H1 (cell line): ENCODE results near the gene LRRC42. TPM values are rescaled to one million over a fixed set of nuclear protein-coding genes. Genes with fewer than 3 reads are reported as not detected.

Source experiments
- CHD1 ChIP-seq: IDR thresholded peaks from 2 replicates; pipeline ENCODE4 v1.6.1; 2012; ENCODE audit warnings: low read depth, low read length, improper control_type of control experiment
- FOSL1 ChIP-seq: IDR thresholded peaks from 2 replicates; pipeline ENCODE4 v1.6.1; 2011; ENCODE audit warnings: mild to moderate bottlenecking, low read depth, low read length, moderate library complexity; ENCODE audit not compliant: insufficient read depth
- HDAC2 ChIP-seq, 2 experiments: fragments of 300-600 bp in 1 of 2; sonication (generic) in 1 of 2; IDR thresholded peaks; 2 replicates each; pipeline ENCODE4 v1.6.1; 2011 to 2012; ENCODE audit warnings: low read depth in 2 of 2, low read length in 2 of 2, mild to moderate bottlenecking in 2 of 2, moderate library complexity in 2 of 2, borderline replicate concordance in 1 of 2, inconsistent platforms in 1 of 2
- KDM1A ChIP-seq: fragments of 200-600, 300-600 bp; sonication (generic); IDR thresholded peaks from 2 replicates; pipeline ENCODE4 v1.7.1; 2016; ENCODE audit warnings: mild to moderate bottlenecking, low read length, borderline replicate concordance
- SP1 ChIP-seq: IDR thresholded peaks from 2 replicates; pipeline ENCODE4 v1.6.1; 2011; ENCODE audit warnings: low read depth, low read length
- SP4 ChIP-seq: IDR thresholded peaks from 2 replicates; pipeline ENCODE4 v1.6.1; 2012; ENCODE audit warnings: low read length, inconsistent platforms
- TAF1 ChIP-seq: IDR thresholded peaks from 2 replicates; pipeline ENCODE4 v1.6.1; 2011; ENCODE audit warnings: mild to moderate bottlenecking, low read depth, low read length
- polyA plus RNA-seq, 7 experiments: library from polyadenylated mRNA; depleted of rRNA in 3 of 7; stranded (reverse) in 5 of 7; unstranded in 2 of 7; fragments of >200 nt in 5 of 7; fragments of 200-250 nt in 2 of 7; gene quantifications; 1 replicate in 5 of 7; 2 replicates in 1 of 7; 4 replicates in 1 of 7; pipeline versions ENCODE4 v1.2.1 to v1.2.3, GENCODE V29; 2011 to 2013; ENCODE audit warnings: missing spikeins in 2 of 7, mixed read lengths in 2 of 7
- total RNA-seq: library from RNA; stranded (reverse); fragmentation: NEBNext Ultra II Directional; extraction: Animal tissue kit (Norgen Biotek cat#: 25700); gene quantifications from 2 replicates; pipeline ENCODE4 v1.2.1, GENCODE V29; 2021
- TF ChIP-seq, protein P1 (sequence below): fragments of 300-600 bp; sonication (generic); IDR thresholded peaks from 2 replicates; pipeline ENCODE4 v1.7.1; 2012; ENCODE audit warnings: low read length, moderate library complexity, mild to moderate bottlenecking, inconsistent platforms; ENCODE audit not compliant: insufficient replicate concordance
- TF ChIP-seq, protein P2 (sequence below): IDR thresholded peaks from 2 replicates; pipeline ENCODE4 v1.6.1; 2012; ENCODE audit warnings: low read length, inconsistent platforms

LRRC42 gene
- total and polyA plus RNA-seq, 2 of the 8 experiments (the other 6 are each of a cell fraction or from before 2014, with no cell fraction given) = 38.2 to 54.1 TPM

DNA sequence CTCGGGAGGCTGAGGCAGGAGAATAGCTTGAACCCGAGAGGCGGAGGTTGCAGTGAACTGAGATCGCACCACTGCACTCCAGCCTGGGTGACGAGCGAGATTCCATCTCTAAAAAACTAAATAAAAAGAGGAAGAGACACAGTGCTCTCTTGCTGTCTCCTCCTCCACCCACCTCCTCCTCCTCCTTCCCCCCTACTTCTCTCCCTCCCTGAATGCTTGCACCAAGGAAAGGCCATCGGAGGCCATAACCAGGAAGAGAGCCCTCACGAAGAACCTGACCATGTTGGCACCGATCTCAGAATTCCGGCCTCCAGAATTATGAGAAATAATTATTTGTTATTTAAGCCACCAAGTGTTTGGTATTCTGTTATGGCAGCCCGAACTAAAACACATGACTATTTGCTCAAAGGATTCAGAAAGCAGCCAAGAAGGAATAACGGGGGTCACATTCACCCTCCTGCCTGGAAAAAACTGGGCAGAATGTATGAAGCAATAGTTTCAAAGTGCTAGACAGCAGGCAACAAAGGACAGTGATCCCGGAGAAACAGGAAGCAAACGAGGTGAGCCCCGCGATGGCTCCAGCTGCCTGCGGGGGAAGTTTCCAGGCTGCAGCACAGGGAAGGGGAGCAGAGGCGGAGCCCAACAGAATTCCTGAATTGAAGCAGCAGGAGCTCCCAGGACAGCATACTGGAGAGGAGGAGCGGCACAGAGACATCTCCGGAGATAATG is 36.0 kb downstream of the LRRC42 start (continued):
- TF ChIP-seq, protein P1, sequence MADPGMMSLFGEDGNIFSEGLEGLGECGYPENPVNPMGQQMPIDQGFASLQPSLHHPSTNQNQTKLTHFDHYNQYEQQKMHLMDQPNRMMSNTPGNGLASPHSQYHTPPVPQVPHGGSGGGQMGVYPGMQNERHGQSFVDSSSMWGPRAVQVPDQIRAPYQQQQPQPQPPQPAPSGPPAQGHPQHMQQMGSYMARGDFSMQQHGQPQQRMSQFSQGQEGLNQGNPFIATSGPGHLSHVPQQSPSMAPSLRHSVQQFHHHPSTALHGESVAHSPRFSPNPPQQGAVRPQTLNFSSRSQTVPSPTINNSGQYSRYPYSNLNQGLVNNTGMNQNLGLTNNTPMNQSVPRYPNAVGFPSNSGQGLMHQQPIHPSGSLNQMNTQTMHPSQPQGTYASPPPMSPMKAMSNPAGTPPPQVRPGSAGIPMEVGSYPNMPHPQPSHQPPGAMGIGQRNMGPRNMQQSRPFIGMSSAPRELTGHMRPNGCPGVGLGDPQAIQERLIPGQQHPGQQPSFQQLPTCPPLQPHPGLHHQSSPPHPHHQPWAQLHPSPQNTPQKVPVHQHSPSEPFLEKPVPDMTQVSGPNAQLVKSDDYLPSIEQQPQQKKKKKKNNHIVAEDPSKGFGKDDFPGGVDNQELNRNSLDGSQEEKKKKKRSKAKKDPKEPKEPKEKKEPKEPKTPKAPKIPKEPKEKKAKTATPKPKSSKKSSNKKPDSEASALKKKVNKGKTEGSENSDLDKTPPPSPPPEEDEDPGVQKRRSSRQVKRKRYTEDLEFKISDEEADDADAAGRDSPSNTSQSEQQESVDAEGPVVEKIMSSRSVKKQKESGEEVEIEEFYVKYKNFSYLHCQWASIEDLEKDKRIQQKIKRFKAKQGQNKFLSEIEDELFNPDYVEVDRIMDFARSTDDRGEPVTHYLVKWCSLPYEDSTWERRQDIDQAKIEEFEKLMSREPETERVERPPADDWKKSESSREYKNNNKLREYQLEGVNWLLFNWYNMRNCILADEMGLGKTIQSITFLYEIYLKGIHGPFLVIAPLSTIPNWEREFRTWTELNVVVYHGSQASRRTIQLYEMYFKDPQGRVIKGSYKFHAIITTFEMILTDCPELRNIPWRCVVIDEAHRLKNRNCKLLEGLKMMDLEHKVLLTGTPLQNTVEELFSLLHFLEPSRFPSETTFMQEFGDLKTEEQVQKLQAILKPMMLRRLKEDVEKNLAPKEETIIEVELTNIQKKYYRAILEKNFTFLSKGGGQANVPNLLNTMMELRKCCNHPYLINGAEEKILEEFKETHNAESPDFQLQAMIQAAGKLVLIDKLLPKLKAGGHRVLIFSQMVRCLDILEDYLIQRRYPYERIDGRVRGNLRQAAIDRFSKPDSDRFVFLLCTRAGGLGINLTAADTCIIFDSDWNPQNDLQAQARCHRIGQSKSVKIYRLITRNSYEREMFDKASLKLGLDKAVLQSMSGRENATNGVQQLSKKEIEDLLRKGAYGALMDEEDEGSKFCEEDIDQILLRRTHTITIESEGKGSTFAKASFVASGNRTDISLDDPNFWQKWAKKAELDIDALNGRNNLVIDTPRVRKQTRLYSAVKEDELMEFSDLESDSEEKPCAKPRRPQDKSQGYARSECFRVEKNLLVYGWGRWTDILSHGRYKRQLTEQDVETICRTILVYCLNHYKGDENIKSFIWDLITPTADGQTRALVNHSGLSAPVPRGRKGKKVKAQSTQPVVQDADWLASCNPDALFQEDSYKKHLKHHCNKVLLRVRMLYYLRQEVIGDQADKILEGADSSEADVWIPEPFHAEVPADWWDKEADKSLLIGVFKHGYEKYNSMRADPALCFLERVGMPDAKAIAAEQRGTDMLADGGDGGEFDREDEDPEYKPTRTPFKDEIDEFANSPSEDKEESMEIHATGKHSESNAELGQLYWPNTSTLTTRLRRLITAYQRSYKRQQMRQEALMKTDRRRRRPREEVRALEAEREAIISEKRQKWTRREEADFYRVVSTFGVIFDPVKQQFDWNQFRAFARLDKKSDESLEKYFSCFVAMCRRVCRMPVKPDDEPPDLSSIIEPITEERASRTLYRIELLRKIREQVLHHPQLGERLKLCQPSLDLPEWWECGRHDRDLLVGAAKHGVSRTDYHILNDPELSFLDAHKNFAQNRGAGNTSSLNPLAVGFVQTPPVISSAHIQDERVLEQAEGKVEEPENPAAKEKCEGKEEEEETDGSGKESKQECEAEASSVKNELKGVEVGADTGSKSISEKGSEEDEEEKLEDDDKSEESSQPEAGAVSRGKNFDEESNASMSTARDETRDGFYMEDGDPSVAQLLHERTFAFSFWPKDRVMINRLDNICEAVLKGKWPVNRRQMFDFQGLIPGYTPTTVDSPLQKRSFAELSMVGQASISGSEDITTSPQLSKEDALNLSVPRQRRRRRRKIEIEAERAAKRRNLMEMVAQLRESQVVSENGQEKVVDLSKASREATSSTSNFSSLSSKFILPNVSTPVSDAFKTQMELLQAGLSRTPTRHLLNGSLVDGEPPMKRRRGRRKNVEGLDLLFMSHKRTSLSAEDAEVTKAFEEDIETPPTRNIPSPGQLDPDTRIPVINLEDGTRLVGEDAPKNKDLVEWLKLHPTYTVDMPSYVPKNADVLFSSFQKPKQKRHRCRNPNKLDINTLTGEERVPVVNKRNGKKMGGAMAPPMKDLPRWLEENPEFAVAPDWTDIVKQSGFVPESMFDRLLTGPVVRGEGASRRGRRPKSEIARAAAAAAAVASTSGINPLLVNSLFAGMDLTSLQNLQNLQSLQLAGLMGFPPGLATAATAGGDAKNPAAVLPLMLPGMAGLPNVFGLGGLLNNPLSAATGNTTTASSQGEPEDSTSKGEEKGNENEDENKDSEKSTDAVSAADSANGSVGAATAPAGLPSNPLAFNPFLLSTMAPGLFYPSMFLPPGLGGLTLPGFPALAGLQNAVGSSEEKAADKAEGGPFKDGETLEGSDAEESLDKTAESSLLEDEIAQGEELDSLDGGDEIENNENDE = no peak
- no peak for TF ChIP-seq SP1
- TF ChIP-seq, protein P2, sequence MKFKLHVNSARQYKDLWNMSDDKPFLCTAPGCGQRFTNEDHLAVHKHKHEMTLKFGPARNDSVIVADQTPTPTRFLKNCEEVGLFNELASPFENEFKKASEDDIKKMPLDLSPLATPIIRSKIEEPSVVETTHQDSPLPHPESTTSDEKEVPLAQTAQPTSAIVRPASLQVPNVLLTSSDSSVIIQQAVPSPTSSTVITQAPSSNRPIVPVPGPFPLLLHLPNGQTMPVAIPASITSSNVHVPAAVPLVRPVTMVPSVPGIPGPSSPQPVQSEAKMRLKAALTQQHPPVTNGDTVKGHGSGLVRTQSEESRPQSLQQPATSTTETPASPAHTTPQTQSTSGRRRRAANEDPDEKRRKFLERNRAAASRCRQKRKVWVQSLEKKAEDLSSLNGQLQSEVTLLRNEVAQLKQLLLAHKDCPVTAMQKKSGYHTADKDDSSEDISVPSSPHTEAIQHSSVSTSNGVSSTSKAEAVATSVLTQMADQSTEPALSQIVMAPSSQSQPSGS = no peak
- no peak for TF ChIP-seq HDAC2 (IDR thresholded peaks at IDR 0.05; ENCODE audit: borderline replicate concordance in 1 of 2, low read depth in 2 of 2, low read length in 2 of 2)
- no peak for TF ChIP-seq CHD1
- no peak for TF ChIP-seq FOSL1
- TF ChIP-seq TAF1 = peak; percentile 71
- TF ChIP-seq KDM1A = no peak
- TF ChIP-seq SP4 = no peak
